RWPE2 (cell line): ENCODE measurements around the gene ELAVL2.

Source experiments
- ATAC-seq: fragments of 200-7000 bp; cut with Tn5 transposase; 3 replicates; pipeline ENCODE4 v1.9.1; 2021; ENCODE audit warnings: low read depth
- DNase-seq: peaks from one replicate; pipeline ENCODE4 v3.0.0-alpha.2; 2020; ENCODE audit warnings: low spot score
- H3K27ac ChIP-seq: fragments of 450-650 bp; 2 replicates; pipeline ENCODE4 v1.5.1; 2017; ENCODE audit warnings: mild to moderate bottlenecking; ENCODE audit not compliant: poor library complexity, severe bottlenecking
- H3K27me3 ChIP-seq: fragments of 250-450 bp; sonication (Bioruptor Pico); 2 replicates; pipeline ENCODE4 v1.5.1; 2021; ENCODE audit warnings: mild to moderate bottlenecking, moderate library complexity; ENCODE audit not compliant: insufficient read depth, poor library complexity, severe bottlenecking
- H3K36me3 ChIP-seq: fragments of 250-450 bp; sonication (Bioruptor Pico); 2 replicates; pipeline ENCODE4 v1.5.1; 2020; ENCODE audit warnings: low read depth, mild to moderate bottlenecking, moderate library complexity
- H3K4me1 ChIP-seq: fragments of 250-450 bp; sonication (Bioruptor Pico); 2 replicates; pipeline ENCODE4 v1.5.1; 2021; ENCODE audit warnings: mild to moderate bottlenecking, moderate library complexity; ENCODE audit not compliant: insufficient read depth, poor library complexity, severe bottlenecking
- H3K4me3 ChIP-seq: fragments of 250-450 bp; sonication (Bioruptor Pico); 2 replicates; pipeline ENCODE4 v1.5.1; 2021; ENCODE audit warnings: mild to moderate bottlenecking, moderate library complexity; ENCODE audit not compliant: severe bottlenecking
- H3K9me3 ChIP-seq: fragments of 250-450 bp; sonication (Bioruptor Pico); 2 replicates; pipeline ENCODE4 v1.5.1; 2021; ENCODE audit warnings: mild to moderate bottlenecking, moderate library complexity; ENCODE audit not compliant: severe bottlenecking
- CTCF ChIP-seq: fragments of 450-650 bp; IDR thresholded peaks from one replicate; pipeline ENCODE4 v1.5.1; 2017; ENCODE audit warnings: mild to moderate bottlenecking, moderate library complexity; ENCODE audit not compliant: poor library complexity, severe bottlenecking

ELAVL2 gene

GRCh38 chr9:23686257-23686656 is 139.8 kb downstream of the ELAVL2 start:
- Histone ChIP-seq H3K27me3 (no peaks in the 10 kb centered on the region), H3K9me3 (no peaks in the 10 kb centered on the region), H3K36me3 (peaks cover 18% of the 10 kb centered on the region), H3K4me3 (no peak overlapping the region), H3K4me1 (peaks cover 44% of the 10 kb centered on the region), H3K27ac (peak overlapping the region; percentile 59)
- ATAC-seq (peak; percentile 79), DNase-seq (peak; percentile 79)
- TF ChIP-seq CTCF: no peak

- Histone ChIP-seq H3K27ac (peak overlapping the region; percentile 76), H3K4me3 (no peak overlapping the region)
Observed at GRCh38 chr9:23683611-23684061, 142.4 kb downstream of the ELAVL2 start.

GRCh38 chr9:23682891-23683431 is 143.1 kb downstream of the ELAVL2 start:
- Histone ChIP-seq H3K9me3 (no peaks in the 10 kb centered on the region), H3K4me1 (peaks cover 44% of the 10 kb centered on the region), H3K27me3 (no peaks in the 10 kb centered on the region), H3K4me3 (no peak overlapping the region), H3K27ac (peak overlapping the region; percentile 76), H3K36me3 (peaks cover 37% of the 10 kb centered on the region)
- no peak for TF ChIP-seq CTCF
- ATAC-seq (peak; percentile 78), DNase-seq (no peak)

More at GRCh38 chr9:23683611-23684061, 142.4 kb downstream of the ELAVL2 start:
- Histone ChIP-seq H3K9me3 (no peaks in the 10 kb centered on the region), H3K4me1 (peaks cover 44% of the 10 kb centered on the region), H3K36me3 (peaks cover 30% of the 10 kb centered on the region), H3K27me3 (no peaks in the 10 kb centered on the region)
- DNase-seq (no peak), ATAC-seq (no peak)
- TF ChIP-seq CTCF: no peak

- peaks cover 44% of the 10 kb centered on the region for H3K4me1 ChIP-seq
- H3K27me3 ChIP-seq: no peaks in the 10 kb centered on the region
- H3K36me3 ChIP-seq: peaks cover 41% of the 10 kb centered on the region
Observed at GRCh38 chr9:23682352-23682751, 143.7 kb downstream of the ELAVL2 start.

More at GRCh38 chr9:23682352-23682751, 143.7 kb downstream of the ELAVL2 start:
- no peak for TF ChIP-seq CTCF
- DNase-seq (no peak), ATAC-seq (no peak)
- H3K4me3 ChIP-seq: no peak overlapping the region
- H3K9me3 ChIP-seq: no peaks in the 10 kb centered on the region
- H3K27ac ChIP-seq: peak overlapping the region; percentile 76
